Hematopoietic multipotent progenitor cell (in vitro differentiated cells): ENCODE measurements around the gene KSR1. TPM values are rescaled to one million over a fixed set of nuclear protein-coding genes. Genes with fewer than 3 reads are reported as not detected.
"Not testable (repeated sequence)": the region's sequence is repeated elsewhere in the genome, so short reads cannot be mapped to it uniquely, and the experiment has no call there.

ENCODE experiments used
- DNase-seq, 3 donors: peaks; one replicate each; pipeline ENCODE4 v3.0.0-alpha.2; 2011 to 2015; ENCODE audit warnings: low read depth in 2 of 3, low spot score in 2 of 3
- total RNA-seq: library from RNA; depleted of rRNA; stranded (reverse); fragments of >200 nt; gene quantifications from one replicate; pipeline ENCODE4 v1.2.3, GENCODE V29; 2012

Gene KSR1
- total RNA-seq, 1 donor, result 43.1 TPM

- no peak for DNase-seq
Observed at GRCh38 chr17:27649929-27650328, 193.7 kb downstream of the KSR1 start.

GRCh38 chr17:27650836-27651235, 194.6 kb downstream of the KSR1 start:
- DNase-seq, result no peak

- DNase-seq, result peak; percentile 29 to 71 (median 37)
Observed at GRCh38 chr17:27651411-27652345, 195.4 kb downstream of the KSR1 start.

- not testable (repeated sequence) for DNase-seq
Observed at GRCh38 chr17:27653449-27653971, 197.3 kb downstream of the KSR1 start.

GRCh38 chr17:27654136-27654535, 197.9 kb downstream of the KSR1 start:
- DNase-seq, result no peak

- DNase-seq, result peak; percentile 41 to 80 (median 78)
Observed at GRCh38 chr17:27654654-27655524, 198.6 kb downstream of the KSR1 start.

GRCh38 chr17:27655525-27656111, 199.4 kb downstream of the KSR1 start:
- DNase-seq, result not testable (repeated sequence)

GRCh38 chr17:27656620-27657019, 200.4 kb downstream of the KSR1 start:
- not testable (repeated sequence) for DNase-seq

- peak in 1 of 3 donors; percentile 58 for DNase-seq
Observed at GRCh38 chr17:27657620-27658019, 201.4 kb downstream of the KSR1 start.

GRCh38 chr17:27659683-27660082, 203.4 kb downstream of the KSR1 start:
- DNase-seq, result no peak

- DNase-seq, result no peak
Observed at GRCh38 chr17:27660436-27660835, 204.2 kb downstream of the KSR1 start.

GRCh38 chr17:27663936-27664605, 207.8 kb downstream of the KSR1 start:
- DNase-seq, result no peak

GRCh38 chr17:27664606-27664965, 208.3 kb downstream of the KSR1 start:
- DNase-seq, result no peak

GRCh38 chr17:27665549-27665948, 209.3 kb downstream of the KSR1 start:
- no peak for DNase-seq

- DNase-seq, result not testable (repeated sequence)
Observed at GRCh38 chr17:27666270-27666669, 210.0 kb downstream of the KSR1 start.

- no peak for DNase-seq
Observed at GRCh38 chr17:27666831-27667560, 210.7 kb downstream of the KSR1 start.

GRCh38 chr17:27667656-27668487, 211.6 kb downstream of the KSR1 start:
- DNase-seq, result no peak

- DNase-seq, result no peak
Observed at GRCh38 chr17:27668488-27668823, 212.2 kb downstream of the KSR1 start.

GRCh38 chr17:27669136-27669535, 212.9 kb downstream of the KSR1 start:
- no peak for DNase-seq
